Measurements from ENCODE around the gene F2RL2. TPM values are rescaled to one million over a fixed set of nuclear protein-coding genes. Genes with fewer than 3 reads are reported as not detected.

Gene F2RL2
- total RNA-seq, 2 experiments from 2014 or later, result not detected

- H3K27ac Mint-ChIP-seq, result peak overlapping the region; percentile 25
- H3K27me3 Mint-ChIP-seq, result no peaks in the 10 kb centered on the region
- H3K36me3 Mint-ChIP-seq (ENCODE audit: low read depth), result peaks cover 11% of the 10 kb centered on the region
- intact Hi-C loops (cut with micrococcal nuclease), result no loop called here
- no peak for TF ChIP-seq CTCF (IDR thresholded peaks at IDR 0.05)
- ATAC-seq (no peak), DNase-seq (no peak)
- CTCF ChIA-PET, result interaction anchor here (0.6 to 1.7 kb wide), 5 partner anchors 13 to 299 kb away, joined by 3 to 5 read pairs (median 3); no protein-coding TSS in a partner anchor
- no peak overlapping the region for H3K4me3 Mint-ChIP-seq
- no peaks in the 10 kb centered on the region for H3K9me3 Mint-ChIP-seq
- peaks cover 18% of the 10 kb centered on the region for H3K4me1 Mint-ChIP-seq (ENCODE audit: low read depth)
- POLR2A ChIA-PET, result no interaction called here
Observed at GRCh38 chr5:76625087-76625815, 2.0 kb upstream of the F2RL2 start.

GRCh38 chr5:76622076-76622475 is 1.1 kb downstream of the F2RL2 start:
- no peak for DNase-seq
- no peak for TF ChIP-seq CTCF (IDR thresholded peaks at IDR 0.05)
- POLR2A ChIA-PET, result no interaction called here
- Mint-ChIP-seq H3K36me3 (ENCODE audit: low read depth) (peaks cover 9% of the 10 kb centered on the region), H3K4me3 (no peak overlapping the region), H3K27ac (no peak overlapping the region), H3K9me3 (no peaks in the 10 kb centered on the region), H3K27me3 (no peaks in the 10 kb centered on the region), H3K4me1 (ENCODE audit: low read depth) (peaks cover 18% of the 10 kb centered on the region)
- intact Hi-C loops (cut with micrococcal nuclease), result no loop called here
- no peak for ATAC-seq
- CTCF ChIA-PET, result interaction anchor here (1.0 to 2.0 kb wide), 3 partner anchors 13 to 152 kb away, joined by 3 to 8 read pairs (median 3); no protein-coding TSS in a partner anchor

- POLR2A ChIA-PET, result no interaction called here
- intact Hi-C loops (cut with micrococcal nuclease), result no loop called here
- Mint-ChIP-seq H3K27ac (no peak overlapping the region), H3K9me3 (no peaks in the 10 kb centered on the region), H3K4me1 (ENCODE audit: low read depth) (peaks cover 5% of the 10 kb centered on the region), H3K4me3 (no peak overlapping the region), H3K27me3 (no peaks in the 10 kb centered on the region), H3K36me3 (ENCODE audit: low read depth) (peaks cover 2% of the 10 kb centered on the region)
- DNase-seq, result no peak
- no peak for TF ChIP-seq CTCF (IDR thresholded peaks at IDR 0.05)
- CTCF ChIA-PET, result interaction anchor here (1.8 to 2.0 kb wide), 2 partner anchors 11 to 154 kb away, joined by 6 to 8 read pairs; no protein-coding TSS in a partner anchor
- no peak for ATAC-seq
Observed at GRCh38 chr5:76620166-76620565, 3.0 kb downstream of the F2RL2 start.

GRCh38 chr5:76617675-76618074 is 5.5 kb downstream of the F2RL2 start:
- TF ChIP-seq CTCF (IDR thresholded peaks at IDR 0.05), result no peak
- no peaks in the 10 kb centered on the region for H3K27me3 Mint-ChIP-seq
- H3K4me1 Mint-ChIP-seq (ENCODE audit: low read depth), result peaks cover 3% of the 10 kb centered on the region
- POLR2A ChIA-PET, result no interaction called here
- CTCF ChIA-PET, result interaction anchor here (0.8 to 1.7 kb wide), 2 partner anchors 21 to 157 kb away, joined by 3 to 6 read pairs; no protein-coding TSS in a partner anchor
- H3K9me3 Mint-ChIP-seq, result no peaks in the 10 kb centered on the region
- intact Hi-C loops (cut with micrococcal nuclease), result no loop called here
- DNase-seq (no peak), ATAC-seq (no peak)
- peaks cover 4% of the 10 kb centered on the region for H3K36me3 Mint-ChIP-seq (ENCODE audit: low read depth)
- H3K4me3 Mint-ChIP-seq, result no peak overlapping the region
- H3K27ac Mint-ChIP-seq, result no peak overlapping the region

- DNase-seq (no peak), ATAC-seq (no peak)
- no peak overlapping the region for H3K4me3 Mint-ChIP-seq
- no peaks in the 10 kb centered on the region for H3K27me3 Mint-ChIP-seq
- CTCF ChIA-PET, result interaction anchor here (0.8 to 1.7 kb wide), 2 partner anchors 21 to 157 kb away, joined by 3 to 6 read pairs; no protein-coding TSS in a partner anchor
- intact Hi-C loops (cut with micrococcal nuclease), result no loop called here
- peaks cover 3% of the 10 kb centered on the region for H3K4me1 Mint-ChIP-seq (ENCODE audit: low read depth)
- POLR2A ChIA-PET, result no interaction called here
- H3K27ac Mint-ChIP-seq, result no peak overlapping the region
- no peaks in the 10 kb centered on the region for H3K9me3 Mint-ChIP-seq
- no peak for TF ChIP-seq CTCF (IDR thresholded peaks at IDR 0.05)
- peaks cover 6% of the 10 kb centered on the region for H3K36me3 Mint-ChIP-seq (ENCODE audit: low read depth)
Observed at GRCh38 chr5:76617229-76617628, 6.0 kb downstream of the F2RL2 start.
